GM18861 (cell line): Measurements from ENCODE around the gene MLLT10.
A peak's percentile ranks its signal among the peaks of the same experiment; 100 is the strongest.

Experiments
- ATAC-seq: cut with Tn5 transposase; IDR thresholded peaks from one replicate; pipeline ENCODE4 v1.9.1; 2021; ENCODE audit not compliant: unreplicated experiment

The MLLT10 gene

GRCh38 chr10:21516242-21517131, 17.5 kb upstream of the MLLT10 start:
- peak; percentile 38 for ATAC-seq

DNA sequence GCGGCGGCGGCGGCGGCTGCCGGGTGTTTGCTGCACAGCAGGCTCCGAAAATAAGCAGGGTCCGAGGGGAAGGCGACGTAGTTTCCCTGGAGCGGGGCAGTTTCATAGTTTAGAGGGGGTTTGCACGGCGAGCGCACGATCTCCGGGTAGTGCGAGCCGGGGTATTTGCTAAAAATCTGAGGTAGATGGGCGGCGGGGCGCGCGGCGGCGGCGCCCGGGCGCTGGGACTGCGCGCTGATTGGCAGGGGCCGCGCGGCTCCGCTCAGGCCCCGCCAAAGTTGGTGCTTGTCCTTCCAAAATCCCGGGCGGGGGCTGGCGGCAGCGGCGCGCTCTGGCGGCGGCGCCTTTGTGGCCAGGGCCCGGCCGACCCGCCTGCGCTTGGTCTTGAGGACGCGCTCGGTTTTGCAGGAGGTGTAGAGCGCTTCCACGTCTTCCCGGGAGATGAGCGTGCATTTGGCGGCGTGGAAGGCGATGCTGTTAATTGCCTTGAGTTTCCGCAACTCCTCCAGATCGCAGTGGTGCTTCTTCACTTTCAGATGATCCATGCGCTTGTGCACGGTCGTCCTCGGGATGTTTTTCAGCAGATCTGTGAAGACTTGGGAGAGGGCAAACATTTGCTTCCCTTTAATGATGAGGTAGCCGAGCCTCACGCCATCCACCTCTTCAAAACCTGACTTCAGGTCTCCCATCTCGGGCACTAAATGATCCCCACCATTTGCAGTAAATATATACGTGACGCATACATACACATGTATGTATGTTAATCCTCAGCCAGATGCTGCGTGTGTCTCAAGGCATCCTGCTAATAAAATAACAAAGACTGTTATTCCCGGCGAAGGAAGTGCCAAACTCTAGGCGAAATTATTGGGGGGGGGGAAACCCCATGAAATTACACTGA, 16.6 kb upstream of the MLLT10 start:
- ATAC-seq = peak; percentile 32

- no peak for ATAC-seq
Measured at GRCh38 chr10:21518149-21518640, 15.8 kb upstream of the MLLT10 start.

DNA sequence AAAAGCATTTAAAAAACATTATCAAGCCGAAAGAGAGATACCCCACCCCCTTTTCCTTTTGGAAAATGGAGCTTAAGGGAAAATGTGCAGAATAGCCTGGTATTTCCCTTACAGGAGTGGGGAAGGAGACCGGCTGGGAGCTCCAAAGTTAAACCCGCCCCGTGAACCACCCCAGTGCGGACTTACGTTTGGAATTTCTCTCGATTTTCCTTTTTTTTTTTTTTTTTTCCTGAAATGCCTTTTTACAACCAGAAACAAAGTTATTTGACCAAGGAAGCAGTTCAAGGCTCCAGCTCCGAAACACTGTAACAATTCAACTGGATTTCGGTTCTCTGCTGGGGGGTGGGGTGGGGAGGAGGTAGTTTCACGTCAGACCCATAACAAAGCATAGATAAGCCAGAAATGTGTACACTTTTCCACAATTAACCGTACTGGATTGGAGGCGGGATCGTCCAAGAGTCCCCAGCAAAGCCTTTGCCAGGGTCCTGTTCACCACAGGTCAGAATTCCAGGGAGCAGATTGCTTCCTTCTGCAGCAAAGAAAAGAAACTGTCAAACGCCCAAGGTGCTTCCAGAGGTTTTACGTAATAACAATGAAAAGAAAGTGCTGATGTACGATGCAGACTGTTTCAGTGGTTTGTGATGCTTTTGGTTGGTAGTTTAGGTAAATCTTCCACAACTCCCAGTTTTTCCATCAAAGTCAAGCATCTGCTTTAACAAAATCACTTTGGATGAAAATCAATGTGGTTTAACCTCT, 15.2 kb upstream of the MLLT10 start:
- no peak for ATAC-seq

- no peak for ATAC-seq
Measured at GRCh38 chr10:21519397-21519933, 14.6 kb upstream of the MLLT10 start.

- peak; percentile 39 for ATAC-seq
Measured at GRCh38 chr10:21519941-21520436, 14.0 kb upstream of the MLLT10 start.

DNA sequence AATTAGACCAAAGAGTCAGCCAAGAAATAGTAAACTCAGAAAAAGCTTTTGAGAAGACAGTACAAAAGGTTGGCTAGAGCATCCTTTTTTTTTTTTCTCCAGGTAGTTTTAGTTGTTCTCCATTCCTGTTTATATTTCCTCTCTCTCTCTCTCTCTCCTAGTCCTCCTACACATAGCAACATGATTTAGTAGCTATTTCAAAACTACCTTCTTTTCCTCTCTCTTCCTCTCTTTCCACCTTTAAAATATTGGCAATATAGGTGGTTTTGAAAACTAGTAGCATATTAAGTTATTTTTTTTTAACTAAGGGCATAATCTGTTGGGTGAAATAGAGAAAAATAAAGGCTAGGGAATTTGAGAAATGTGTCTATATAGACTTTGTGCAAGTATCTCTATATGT, 13.5 kb upstream of the MLLT10 start:
- no peak for ATAC-seq

DNA sequence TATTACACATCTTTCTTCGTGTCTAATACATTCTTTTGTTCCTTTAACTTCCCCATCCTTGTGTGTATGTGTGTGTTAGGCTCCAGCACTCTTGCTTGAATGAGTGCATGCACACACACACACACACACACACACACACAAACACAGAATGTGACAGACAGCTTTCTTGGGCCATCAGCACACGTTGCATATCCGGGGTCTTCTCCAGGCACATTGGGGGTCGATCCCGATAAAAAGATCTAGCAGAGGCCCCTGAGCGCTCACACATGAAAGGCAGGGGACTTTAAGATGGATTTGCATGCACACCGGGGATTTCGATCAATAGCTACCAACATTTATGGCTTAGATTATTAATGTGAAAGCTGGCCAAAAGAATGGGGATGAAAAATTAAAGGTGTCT, 13.1 kb upstream of the MLLT10 start:
- ATAC-seq = no peak

DNA sequence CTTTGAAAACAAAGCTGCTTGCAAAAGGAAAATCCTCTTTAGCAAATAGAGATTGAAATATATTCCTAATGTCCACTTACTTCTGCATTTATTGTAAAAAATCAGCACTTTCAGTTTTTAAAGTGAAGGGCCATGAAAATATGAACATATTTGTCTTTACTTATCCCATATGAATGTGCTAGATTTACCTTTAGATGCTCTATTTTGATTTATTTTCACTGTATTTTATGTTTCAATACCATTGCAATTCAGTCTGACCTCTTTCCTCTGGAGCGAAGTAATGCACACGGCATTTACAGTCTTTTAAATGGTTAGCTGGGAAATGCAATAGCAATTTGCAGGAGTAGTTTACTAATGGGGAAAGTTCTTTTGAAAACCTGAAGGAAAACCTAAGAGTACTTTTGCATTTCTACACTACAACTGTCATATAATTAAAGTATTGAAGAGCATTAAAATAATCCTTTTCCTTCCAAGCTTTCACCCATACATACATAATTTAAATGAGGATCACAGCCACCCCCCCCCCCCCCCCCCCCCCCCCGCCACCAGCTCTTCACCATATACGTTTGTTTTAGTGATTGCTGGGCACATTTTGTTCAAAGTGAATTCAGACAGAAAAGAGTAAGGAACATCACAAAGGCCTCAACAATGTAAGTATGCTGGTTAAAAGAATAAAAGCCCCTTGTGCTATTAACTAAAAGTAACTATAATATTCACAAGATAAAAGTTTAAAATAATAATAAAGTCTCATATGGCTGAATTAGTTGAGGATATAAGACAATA, 12.1 kb upstream of the MLLT10 start:
- no peak for ATAC-seq

DNA sequence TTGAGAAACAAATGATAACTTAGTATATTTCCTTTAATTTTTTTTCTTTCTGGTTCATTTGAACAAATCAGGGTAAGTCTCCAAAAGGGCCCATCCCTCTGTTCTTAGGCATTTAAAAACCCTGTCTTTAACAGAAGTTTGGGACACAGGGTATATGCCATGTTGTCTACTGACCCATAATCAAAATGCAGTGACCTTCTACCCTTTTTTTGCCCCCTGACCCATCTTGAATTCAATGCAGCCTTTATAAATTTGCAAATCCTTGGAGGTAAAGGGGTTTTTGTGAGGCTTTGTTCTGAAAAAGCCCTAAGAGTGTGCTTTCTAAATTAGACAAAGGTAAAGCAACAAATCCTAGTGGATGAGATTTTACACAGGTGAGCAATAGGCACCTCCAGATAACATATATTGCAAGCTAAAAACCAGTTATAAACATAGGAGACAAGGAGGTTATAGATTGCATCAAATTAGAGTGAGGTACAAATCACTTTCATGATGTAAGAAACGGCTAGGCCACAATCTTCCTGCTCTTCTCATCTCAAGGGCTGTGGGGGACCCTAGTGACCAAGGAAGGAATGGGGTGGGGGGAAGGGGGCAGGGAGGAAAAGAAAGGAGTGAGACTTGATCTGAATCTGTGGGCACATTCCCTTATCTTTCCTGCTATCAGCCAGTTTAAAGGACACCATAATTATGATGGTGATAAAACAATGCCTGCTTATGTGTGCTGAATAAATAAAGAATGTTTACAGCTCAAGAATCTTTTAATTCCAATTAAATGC, 11.2 kb upstream of the MLLT10 start:
- no peak for ATAC-seq

DNA sequence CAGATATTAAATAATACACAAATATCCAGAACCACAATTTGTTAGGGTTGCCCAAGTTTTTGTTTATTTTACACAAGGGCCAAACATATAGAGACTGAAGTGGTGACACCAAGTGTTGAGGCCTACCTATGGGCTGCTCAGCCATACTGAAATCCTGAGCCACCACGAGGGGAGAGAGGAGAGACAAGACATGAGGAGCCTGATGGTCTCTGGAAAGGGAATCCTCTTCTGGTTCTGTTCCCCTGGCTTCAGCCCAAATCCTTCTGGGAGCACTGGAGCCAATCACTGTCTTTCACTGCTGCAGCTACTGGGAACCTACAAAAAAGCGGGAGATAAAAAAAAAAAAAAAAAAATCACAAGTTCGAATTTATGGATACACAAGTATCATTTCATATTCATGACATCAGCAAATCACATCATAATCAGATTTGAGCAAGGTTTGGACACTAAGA, 10.4 kb upstream of the MLLT10 start:
- no peak for ATAC-seq

- no peak for ATAC-seq
Measured at GRCh38 chr10:21524131-21524525, 9.9 kb upstream of the MLLT10 start.

DNA sequence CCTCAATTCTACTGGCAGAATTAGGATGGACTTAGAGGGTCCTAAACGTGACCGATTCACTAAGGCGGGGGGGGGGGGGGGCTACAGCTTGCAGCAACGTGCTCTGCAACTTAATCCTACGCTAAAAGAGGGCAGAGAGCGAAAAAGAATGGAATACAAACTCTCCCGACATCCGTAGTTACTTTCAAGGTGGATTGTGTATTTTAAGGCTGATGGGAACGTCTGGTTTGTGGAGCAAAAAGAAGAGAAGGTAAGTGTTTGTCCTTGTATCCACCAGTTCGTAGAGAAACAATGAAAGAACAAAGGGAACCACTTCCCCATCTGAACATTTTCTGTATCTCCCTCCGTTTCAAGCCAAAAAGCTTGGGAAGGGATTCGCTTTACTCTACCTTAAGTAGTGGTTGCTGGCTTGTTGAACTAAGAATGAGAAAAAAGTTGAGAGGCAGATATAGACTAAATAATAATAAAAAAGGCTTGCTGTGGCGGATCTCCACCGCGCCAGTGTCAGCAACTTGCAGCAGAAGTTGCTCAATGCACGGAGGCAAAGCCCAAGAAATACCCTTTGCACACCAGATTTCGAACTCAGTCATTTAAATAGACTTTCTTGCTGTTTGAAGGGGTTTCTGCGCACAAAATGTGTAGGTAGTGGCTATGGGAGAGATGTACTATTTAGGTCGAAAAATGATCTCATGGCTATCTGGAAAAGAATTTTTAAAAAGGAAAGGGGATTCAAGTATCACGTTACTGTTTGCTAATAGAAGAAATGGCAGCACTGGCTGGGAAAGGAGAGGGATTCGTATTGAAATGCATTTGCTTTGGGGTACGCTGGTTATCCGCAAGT, 9.3 kb upstream of the MLLT10 start:
- ATAC-seq = no peak

GRCh38 chr10:21525367-21526187, 8.5 kb upstream of the MLLT10 start, which contains the start of gene SKIDA1:
SKIDA1 (minus strand) TSS chr10:21525682; CDS start chr10:21517822, 7,860 bp downstream.
- ATAC-seq = no peak

DNA sequence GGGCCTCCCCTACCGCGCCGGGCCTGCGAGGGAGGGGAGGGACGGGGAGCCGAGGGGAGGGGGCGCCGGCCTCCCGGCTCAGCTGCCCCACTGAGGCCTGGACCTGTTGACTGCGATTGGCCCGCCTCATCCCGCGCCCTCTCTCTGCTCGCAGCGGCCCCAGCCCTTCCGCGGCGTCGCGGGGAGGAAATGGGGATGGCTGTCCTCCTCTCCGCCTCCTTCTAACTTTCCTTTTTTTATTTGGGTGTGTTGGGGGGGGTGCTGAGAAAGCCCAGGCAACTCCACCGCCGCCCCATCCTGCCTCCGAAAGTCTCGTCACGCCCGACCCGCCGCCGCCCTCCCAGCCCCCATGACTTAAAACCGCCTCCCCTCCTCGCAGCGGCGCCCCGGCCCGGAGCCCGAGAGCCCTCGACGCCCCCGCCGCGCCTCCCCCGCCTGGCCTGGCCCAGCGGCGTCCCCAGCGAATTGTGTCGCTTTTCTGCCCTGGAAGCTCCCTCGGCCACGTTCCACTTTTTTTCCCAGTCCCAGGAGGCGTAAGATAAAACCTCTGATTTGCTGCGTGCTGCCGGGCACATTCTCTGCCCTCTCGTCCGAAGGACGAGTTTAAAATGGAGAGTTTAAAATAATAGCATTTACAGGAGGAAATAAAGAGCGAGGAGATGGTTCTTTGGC, 7.7 kb upstream of the MLLT10 start:
- no peak for ATAC-seq

DNA sequence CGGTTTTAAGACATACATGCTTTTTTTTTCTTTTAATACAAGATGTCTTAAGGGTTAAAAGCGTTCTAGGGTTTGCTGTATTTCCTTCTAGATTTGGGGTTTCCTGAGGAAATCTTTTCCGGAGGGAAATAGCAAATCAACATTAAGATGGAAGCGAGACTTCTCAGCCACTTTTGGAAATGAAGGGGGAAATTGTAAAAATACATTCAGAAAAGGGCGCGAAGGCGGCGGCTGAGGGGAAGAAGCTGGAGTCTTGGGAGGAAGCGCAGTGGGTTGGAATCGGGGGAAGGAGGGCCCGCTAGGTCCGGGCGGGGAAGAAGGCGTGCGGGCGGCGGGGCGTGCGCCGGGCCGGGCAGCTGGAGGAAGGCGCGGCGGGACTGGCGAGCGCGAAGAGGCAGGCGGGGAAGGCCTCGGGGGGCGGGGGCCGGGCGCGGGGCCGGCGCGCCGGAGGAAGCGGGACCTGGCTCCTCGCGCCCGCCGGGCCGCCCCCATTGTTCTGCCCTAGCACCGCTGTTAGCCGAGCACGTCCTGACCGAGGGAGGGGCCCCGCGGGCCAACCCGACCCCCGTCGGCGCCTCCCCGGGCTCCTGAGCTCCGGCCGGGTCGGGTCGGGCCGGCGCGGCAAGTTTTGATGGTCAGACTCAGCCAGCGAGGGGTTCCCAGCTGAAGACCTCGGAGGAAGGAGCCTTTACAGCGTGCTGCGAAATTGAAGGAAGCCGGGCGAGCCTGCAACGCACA, 7.0 kb upstream of the MLLT10 start:
- no peak for ATAC-seq
